GM06990 (cell line): ENCODE results near the gene LRP5.

Experiments used
- DNase-seq: peaks from one replicate; pipeline ENCODE4 v3.0.0-alpha.2; 2011; ENCODE audit not compliant: insufficient read length; ENCODE audit errors: extremely low read depth
- H3K27me3 ChIP-seq: replicated peaks from 2 replicates; pipeline ENCODE4 v1.6.0; 2011; ENCODE audit warnings: low read length; ENCODE audit not compliant: control insufficient read depth, insufficient read depth
- H3K36me3 ChIP-seq: 2 replicates; pipeline ENCODE4 v1.5.1; 2011; ENCODE audit warnings: low read length; ENCODE audit not compliant: control insufficient read depth, insufficient read depth
- H3K4me3 ChIP-seq: replicated peaks from 2 replicates; pipeline ENCODE4 v1.5.1; 2011; ENCODE audit warnings: low read depth, mild to moderate bottlenecking, control low read depth, low read length
- TF ChIP-seq, protein P1 (sequence below): IDR thresholded peaks from 2 replicates; pipeline ENCODE4 v1.5.1; 2011; ENCODE audit warnings: low read length, control low read depth, mild to moderate bottlenecking, inconsistent platforms; ENCODE audit not compliant: insufficient read depth, poor library complexity, severe bottlenecking

LRP5 gene

DNA sequence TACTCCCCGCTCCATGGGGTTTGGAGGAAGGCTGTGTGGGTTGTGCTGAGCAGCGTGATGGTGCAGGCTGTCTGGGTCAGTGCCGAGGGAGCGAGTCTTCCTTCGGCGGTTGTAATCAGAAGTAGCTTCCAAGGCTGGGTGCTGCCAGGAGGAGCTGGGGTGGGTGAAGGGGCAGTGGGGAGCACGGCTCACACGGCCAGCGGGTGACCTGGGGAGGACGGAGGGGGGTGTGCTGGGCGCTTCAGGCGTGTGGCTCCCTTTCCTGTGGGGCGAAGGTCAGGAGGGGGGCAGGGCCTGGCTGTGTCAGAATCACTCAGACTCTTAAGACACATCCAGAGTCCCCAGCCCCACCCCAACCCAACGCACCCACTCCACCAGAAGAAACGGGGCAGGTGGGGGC, 60.2 kb downstream of the LRP5 start:
- Histone ChIP-seq H3K27me3 (no peaks in the 10 kb centered on the region), H3K36me3 (no peaks in the 10 kb centered on the region), H3K4me3 (no peak overlapping the region)
- TF ChIP-seq, protein P1, sequence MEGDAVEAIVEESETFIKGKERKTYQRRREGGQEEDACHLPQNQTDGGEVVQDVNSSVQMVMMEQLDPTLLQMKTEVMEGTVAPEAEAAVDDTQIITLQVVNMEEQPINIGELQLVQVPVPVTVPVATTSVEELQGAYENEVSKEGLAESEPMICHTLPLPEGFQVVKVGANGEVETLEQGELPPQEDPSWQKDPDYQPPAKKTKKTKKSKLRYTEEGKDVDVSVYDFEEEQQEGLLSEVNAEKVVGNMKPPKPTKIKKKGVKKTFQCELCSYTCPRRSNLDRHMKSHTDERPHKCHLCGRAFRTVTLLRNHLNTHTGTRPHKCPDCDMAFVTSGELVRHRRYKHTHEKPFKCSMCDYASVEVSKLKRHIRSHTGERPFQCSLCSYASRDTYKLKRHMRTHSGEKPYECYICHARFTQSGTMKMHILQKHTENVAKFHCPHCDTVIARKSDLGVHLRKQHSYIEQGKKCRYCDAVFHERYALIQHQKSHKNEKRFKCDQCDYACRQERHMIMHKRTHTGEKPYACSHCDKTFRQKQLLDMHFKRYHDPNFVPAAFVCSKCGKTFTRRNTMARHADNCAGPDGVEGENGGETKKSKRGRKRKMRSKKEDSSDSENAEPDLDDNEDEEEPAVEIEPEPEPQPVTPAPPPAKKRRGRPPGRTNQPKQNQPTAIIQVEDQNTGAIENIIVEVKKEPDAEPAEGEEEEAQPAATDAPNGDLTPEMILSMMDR = no peak
- no peak for DNase-seq

DNA sequence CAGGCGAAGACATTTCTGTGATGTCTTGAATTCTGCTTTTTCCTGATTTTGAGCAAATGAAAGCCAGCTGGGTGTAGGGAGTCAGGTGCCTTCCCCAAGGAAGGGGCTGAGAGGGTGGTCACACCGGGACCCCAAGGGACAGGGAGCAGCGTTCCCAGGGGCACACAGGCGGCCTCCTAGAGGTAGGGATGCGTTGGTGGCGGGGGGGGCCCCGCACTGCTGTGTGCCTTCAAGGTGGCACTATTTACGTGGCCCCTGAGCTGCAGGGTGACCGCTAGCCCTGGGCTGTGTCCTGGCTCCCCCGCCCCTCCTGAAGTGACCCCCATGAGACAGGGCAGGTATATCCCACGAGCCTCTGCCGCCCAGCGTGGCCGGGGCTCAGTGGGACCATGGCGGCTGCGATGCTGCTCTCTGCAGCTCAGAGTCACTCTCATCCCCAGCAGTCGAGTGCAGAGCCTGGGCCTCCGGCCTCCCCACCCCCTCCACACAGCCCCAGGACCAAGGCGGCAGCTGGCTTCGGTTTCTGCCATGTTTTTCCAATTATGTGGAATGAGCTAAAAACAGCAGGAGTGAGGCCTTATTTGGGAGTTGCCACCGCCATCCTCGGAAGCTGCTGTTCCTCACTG, 60.9 kb downstream of the LRP5 start:
- H3K27me3 ChIP-seq = no peaks in the 10 kb centered on the region
- TF ChIP-seq, protein P1 = no peak
- H3K4me3 ChIP-seq = no peak overlapping the region
- DNase-seq = no peak
- no peaks in the 10 kb centered on the region for H3K36me3 ChIP-seq

DNA sequence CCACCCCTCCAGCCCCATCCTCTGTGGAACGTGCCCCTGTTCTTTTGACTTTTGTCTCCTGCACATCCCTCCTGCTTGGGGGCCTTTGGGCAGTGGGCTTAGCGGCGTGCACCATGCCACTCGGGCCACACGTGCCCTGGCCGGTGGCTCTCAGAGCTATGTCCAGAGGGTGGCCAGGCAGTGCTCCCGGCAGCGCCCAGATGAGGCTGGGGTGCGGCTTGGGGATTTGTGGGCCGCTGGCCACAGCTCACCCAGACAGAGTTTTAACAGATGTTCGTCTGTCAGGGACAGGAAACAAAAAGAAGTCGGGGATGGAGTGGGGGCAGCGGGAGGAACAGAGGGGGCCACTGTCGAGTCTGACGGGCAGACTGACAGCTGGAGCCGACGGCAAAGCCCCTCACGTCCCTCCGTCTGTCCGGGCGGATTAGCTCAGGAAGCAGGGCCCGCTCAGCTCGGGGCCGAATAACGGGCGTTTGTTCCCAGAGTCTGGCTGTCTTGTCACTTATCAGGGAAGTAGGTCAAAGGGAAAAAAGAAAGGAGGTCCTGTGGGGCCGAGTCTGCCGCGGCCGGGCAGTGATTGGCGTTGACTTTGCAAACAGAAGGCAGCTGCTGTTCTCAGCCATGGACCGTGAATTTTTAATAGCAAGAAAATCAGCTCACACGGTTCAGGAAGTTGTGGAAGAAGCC, 61.6 kb downstream of the LRP5 start:
- DNase-seq = no peak
- Histone ChIP-seq H3K4me3 (no peak overlapping the region), H3K36me3 (no peaks in the 10 kb centered on the region), H3K27me3 (no peaks in the 10 kb centered on the region)
- TF ChIP-seq, protein P1 = no peak

DNA sequence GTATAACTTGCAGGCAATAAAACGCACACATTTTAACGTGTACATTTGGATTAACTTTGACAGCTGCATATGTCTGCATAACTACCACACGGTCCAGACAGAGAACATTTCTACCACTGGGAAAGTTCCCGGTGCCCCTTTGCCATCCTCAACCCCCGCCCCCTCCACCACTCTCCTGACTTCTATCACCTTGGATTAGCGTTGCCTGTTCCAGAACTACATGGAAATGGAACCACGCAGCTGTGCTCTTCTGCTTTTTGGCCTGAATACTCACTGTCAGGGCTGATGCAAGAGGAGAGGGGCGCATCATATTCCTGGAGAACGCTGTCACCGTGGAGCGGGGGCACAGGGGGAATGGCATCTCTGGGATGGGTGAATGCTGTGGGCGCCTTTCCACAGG, 62.1 kb downstream of the LRP5 start:
- no peak for DNase-seq
- H3K36me3 ChIP-seq = no peaks in the 10 kb centered on the region
- no peak overlapping the region for H3K4me3 ChIP-seq
- TF ChIP-seq, protein P1 = no peak
- no peaks in the 10 kb centered on the region for H3K27me3 ChIP-seq

DNA sequence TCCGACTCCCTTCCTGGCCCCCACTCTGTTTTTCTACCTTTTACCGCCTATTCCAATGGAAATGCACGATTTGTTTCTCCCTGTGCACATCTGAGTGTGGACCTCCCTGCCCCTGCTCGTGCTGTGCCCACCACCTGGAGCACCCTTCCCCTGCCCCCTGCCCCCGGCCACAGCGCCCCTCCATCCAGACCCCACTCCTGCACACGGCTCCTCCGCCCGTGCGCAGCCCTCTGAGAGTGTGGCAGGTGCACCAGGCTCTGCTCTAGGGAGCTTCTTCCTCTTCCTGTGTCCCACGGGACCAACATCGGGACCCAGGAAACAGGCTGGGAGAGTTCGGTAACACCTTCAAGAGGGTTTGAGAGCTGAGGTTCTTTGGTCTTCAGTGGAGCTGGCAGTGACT, 62.9 kb downstream of the LRP5 start:
- TF ChIP-seq, protein P1 = no peak
- DNase-seq = no peak
- Histone ChIP-seq H3K27me3 (no peaks in the 10 kb centered on the region), H3K36me3 (no peaks in the 10 kb centered on the region), H3K4me3 (no peak overlapping the region)
